ENCODE measurements around the gene DNAJC4. TPM values are rescaled to one million over a fixed set of nuclear protein-coding genes. Genes with fewer than 3 reads are reported as not detected.
A peak's percentile ranks its signal among the peaks of the same experiment; 100 is the strongest.

DNAJC4 gene
- total RNA-seq, 1 donor from 2014 or later, result 3.9 TPM

DNA sequence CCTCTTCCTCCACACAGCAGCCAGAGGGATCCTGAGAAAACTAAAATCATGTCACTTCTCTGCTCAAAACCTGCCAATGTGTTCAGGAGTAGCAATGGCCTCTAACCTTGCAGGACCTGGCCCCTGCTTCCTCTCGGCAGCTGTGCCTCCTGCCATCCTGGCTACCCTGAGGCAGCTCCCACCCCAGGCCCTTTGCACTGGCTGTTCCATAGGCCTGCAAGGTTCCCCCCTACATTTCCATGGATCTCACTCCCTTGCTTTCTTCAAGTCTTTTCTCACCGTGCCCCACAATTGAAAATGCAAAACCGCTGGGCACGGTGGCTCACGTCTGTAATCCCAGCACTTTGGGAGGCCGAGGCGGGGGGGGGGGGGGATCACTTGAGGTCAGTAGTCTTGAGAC is 46.5 kb upstream of the DNAJC4 start:
- H3K9ac ChIP-seq, result no peak overlapping the region
- peak overlapping the region; percentile 86 for H3K4me2 ChIP-seq
- no peak overlapping the region for H3K4me3 ChIP-seq
- no peaks in the 10 kb centered on the region for H3K36me3 ChIP-seq
- H4K20me1 ChIP-seq (ENCODE audit: low read depth), result peaks cover 19% of the 10 kb centered on the region
- no peaks in the 10 kb centered on the region for H3K27me3 ChIP-seq
- peaks cover 11% of the 10 kb centered on the region for H3K27me3 Mint-ChIP-seq (ENCODE audit: insufficient read depth, low read depth)
- H3K27ac ChIP-seq, result no peak overlapping the region
- DNase-seq (ENCODE audit: low spot score), result no peak
- no peak overlapping the region for H3K27ac Mint-ChIP-seq
- H2AFZ ChIP-seq (replicated peaks), result no peak overlapping the region
- peaks cover 29% of the 10 kb centered on the region for H3K79me2 ChIP-seq (ENCODE audit: low read depth)
- no peaks in the 10 kb centered on the region for H3K9me3 ChIP-seq (ENCODE audit: low read depth)
- peak overlapping the region; percentile 99 for H3K4me3 Mint-ChIP-seq
- no peak for TF ChIP-seq EZH2 (IDR thresholded peaks at IDR 0.05)
- TF ChIP-seq, protein P1, sequence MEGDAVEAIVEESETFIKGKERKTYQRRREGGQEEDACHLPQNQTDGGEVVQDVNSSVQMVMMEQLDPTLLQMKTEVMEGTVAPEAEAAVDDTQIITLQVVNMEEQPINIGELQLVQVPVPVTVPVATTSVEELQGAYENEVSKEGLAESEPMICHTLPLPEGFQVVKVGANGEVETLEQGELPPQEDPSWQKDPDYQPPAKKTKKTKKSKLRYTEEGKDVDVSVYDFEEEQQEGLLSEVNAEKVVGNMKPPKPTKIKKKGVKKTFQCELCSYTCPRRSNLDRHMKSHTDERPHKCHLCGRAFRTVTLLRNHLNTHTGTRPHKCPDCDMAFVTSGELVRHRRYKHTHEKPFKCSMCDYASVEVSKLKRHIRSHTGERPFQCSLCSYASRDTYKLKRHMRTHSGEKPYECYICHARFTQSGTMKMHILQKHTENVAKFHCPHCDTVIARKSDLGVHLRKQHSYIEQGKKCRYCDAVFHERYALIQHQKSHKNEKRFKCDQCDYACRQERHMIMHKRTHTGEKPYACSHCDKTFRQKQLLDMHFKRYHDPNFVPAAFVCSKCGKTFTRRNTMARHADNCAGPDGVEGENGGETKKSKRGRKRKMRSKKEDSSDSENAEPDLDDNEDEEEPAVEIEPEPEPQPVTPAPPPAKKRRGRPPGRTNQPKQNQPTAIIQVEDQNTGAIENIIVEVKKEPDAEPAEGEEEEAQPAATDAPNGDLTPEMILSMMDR (IDR thresholded peaks at IDR 0.05), result no peak
- no peak for TF ChIP-seq EZH2phosphoT487 (IDR thresholded peaks at IDR 0.05)
- peaks cover 9% of the 10 kb centered on the region for H3K4me1 ChIP-seq
- H3K9me3 Mint-ChIP-seq, result peaks cover 3% of the 10 kb centered on the region
- peaks cover 6% of the 10 kb centered on the region for H3K36me3 Mint-ChIP-seq
- H3K4me1 Mint-ChIP-seq, result peaks cover 38% of the 10 kb centered on the region
- peaks cover 33% of the 10 kb centered on the region for H3F3A ChIP-seq (ENCODE audit: low read depth)

DNA sequence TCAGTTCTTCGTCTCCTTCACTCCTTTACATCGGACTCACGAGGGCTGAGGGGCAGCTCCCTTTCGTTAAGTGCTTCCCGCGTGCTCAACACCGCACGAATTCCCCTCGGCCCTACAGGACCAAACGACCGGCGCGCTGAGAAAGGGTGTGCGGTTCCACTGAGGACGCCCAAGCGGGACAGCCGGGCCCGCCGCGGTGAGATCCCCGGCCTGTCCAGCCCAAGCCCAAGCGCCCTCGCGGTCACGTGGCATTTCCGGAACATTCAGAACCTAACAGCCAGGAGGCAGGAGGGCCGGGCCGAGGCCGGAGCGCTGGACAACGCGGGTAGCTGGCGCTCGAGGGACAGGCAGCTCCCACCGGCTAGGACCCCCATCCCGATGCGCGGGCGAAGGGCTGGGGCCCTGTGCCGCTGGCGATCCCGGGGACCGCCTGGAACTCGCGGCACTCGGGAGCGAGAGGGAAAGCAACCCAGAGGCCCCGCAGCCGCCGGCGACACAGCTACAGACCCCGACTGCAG is 45.1 kb upstream of the DNAJC4 start:
- H3K4me3 ChIP-seq, result peak overlapping the region; percentile 62
- H4K20me1 ChIP-seq (ENCODE audit: low read depth), result peaks cover 19% of the 10 kb centered on the region
- H2AFZ ChIP-seq (replicated peaks), result no peak overlapping the region
- H3K27ac ChIP-seq, result peak overlapping the region; percentile 84
- TF ChIP-seq, protein P1 (IDR thresholded peaks at IDR 0.05), result peak; percentile 15
- TF ChIP-seq EZH2 (IDR thresholded peaks at IDR 0.05), result no peak
- H3K4me1 ChIP-seq, result peaks cover 9% of the 10 kb centered on the region
- peaks cover 42% of the 10 kb centered on the region for H3K4me1 Mint-ChIP-seq
- H3K4me2 ChIP-seq, result peak overlapping the region; percentile 86
- peak overlapping the region; percentile 98 for H3K27ac Mint-ChIP-seq
- H3K27me3 ChIP-seq, result no peaks in the 10 kb centered on the region
- peak overlapping the region; percentile 63 for H3K9ac ChIP-seq
- no peaks in the 10 kb centered on the region for H3K9me3 ChIP-seq (ENCODE audit: low read depth)
- H3K27me3 Mint-ChIP-seq (ENCODE audit: insufficient read depth, low read depth), result peaks cover 11% of the 10 kb centered on the region
- DNase-seq (ENCODE audit: low spot score), result no peak
- H3K4me3 Mint-ChIP-seq, result peak overlapping the region; percentile 99
- no peaks in the 10 kb centered on the region for H3K36me3 ChIP-seq
- H3F3A ChIP-seq (ENCODE audit: low read depth), result peaks cover 33% of the 10 kb centered on the region
- H3K79me2 ChIP-seq (ENCODE audit: low read depth), result peaks cover 29% of the 10 kb centered on the region
- peaks cover 3% of the 10 kb centered on the region for H3K9me3 Mint-ChIP-seq
- peaks cover 9% of the 10 kb centered on the region for H3K36me3 Mint-ChIP-seq

DNA sequence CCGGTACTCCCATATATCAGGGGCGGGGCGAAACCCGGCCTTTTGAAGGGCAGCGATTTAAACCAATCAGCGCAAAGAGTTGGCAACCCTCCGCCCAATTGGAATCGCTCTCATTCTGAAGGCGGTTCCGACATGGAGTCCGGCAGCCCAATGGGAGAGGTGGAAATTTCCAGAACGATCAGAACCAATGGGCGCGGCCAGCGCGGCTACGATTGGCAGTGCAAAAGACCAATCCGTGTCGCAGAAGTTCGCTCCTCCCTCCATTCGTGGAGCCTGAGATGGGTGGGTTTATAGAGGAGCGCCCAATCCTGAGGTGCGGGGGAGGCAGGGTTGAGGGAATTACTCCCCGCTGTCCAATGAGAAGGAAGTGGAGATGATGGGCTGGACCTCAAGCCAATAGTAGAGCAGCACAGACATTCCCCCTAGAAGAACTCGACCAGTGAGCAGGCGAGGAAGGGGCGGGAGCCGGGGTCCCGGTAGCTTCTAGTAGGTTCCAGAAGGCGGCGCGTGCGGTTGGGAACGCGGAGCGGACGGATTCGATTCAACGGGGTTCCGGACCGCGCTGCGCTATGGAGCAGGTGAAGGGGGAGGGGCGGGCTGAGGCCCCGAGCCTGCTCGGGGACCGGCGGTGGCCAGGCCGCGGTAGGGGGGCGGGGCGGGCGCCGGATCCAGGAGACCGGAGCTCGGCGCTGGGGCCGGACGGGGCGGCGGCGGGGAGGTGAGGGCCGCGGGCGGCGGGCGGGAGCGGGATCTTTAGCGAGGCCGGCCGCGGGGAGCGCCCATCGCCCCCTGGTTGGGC is 44.5 kb upstream of the DNAJC4 start, which contains the start of gene STIP1:
TSS of gene STIP1 (plus strand) at position 479 of the 799 bp plus-strand sequence. CDS start at position 570, 91 bp downstream.
- Histone ChIP-seq H3K9me3 (ENCODE audit: low read depth) (no peaks in the 10 kb centered on the region), H3K27ac (peak within 1 kb of the TSS; percentile 84), H4K20me1 (ENCODE audit: low read depth) (peaks cover 16% of the 10 kb centered on the region), H2AFZ (replicated peaks) (no peak within 1 kb of the TSS), H3K4me1 (peaks cover 9% of the 10 kb centered on the region), H3K27me3 (no peaks in the 10 kb centered on the region), H3K79me2 (ENCODE audit: low read depth) (peaks cover 29% of the 10 kb centered on the region), H3K36me3 (no peaks in the 10 kb centered on the region), H3K9ac (peak within 1 kb of the TSS; percentile 63), H3K4me3 (peak within 1 kb of the TSS; percentile 62), H3F3A (ENCODE audit: low read depth) (peaks cover 33% of the 10 kb centered on the region), H3K4me2 (peak within 1 kb of the TSS; percentile 86)
- DNase-seq (ENCODE audit: low spot score), result peak; percentile 100
- peaks cover 3% of the 10 kb centered on the region for H3K9me3 Mint-ChIP-seq
- H3K27ac Mint-ChIP-seq, result peak within 1 kb of the TSS; percentile 98
- TF ChIP-seq, protein P1 (IDR thresholded peaks at IDR 0.05), result peak; percentile 51
- TF ChIP-seq EZH2phosphoT487 (IDR thresholded peaks at IDR 0.05) (no peak), EZH2 (IDR thresholded peaks at IDR 0.05) (no peak)
- H3K4me3 Mint-ChIP-seq, result peak within 1 kb of the TSS; percentile 99
- H3K4me1 Mint-ChIP-seq, result peaks cover 42% of the 10 kb centered on the region
- peaks cover 11% of the 10 kb centered on the region for H3K27me3 Mint-ChIP-seq (ENCODE audit: insufficient read depth, low read depth)
- H3K36me3 Mint-ChIP-seq, result peaks cover 12% of the 10 kb centered on the region
